Measurements from ENCODE around the gene TIPRL.
"Not testable (repeated sequence)": the region's sequence is repeated elsewhere in the genome, so short reads cannot be mapped to it uniquely, and the experiment has no call there.

TIPRL gene

GRCh38 chr1:168159251-168159650, 19.5 kb upstream of the TIPRL start:
- DNase-seq (ENCODE audit: low read depth), result no peak

GRCh38 chr1:168159979-168160378, 18.8 kb upstream of the TIPRL start:
- no peak for DNase-seq (ENCODE audit: low read depth)

- no peak for DNase-seq (ENCODE audit: low read depth)
Measured at GRCh38 chr1:168161459-168161858, 17.3 kb upstream of the TIPRL start.

GRCh38 chr1:168163670-168164069, 15.1 kb upstream of the TIPRL start:
- no peak for DNase-seq (ENCODE audit: low read depth)

- no peak for DNase-seq (ENCODE audit: low read depth)
Measured at GRCh38 chr1:168164771-168165170, 14.0 kb upstream of the TIPRL start.

GRCh38 chr1:168167806-168168205, 11.0 kb upstream of the TIPRL start:
- no peak for DNase-seq (ENCODE audit: low read depth)

- DNase-seq (ENCODE audit: low read depth), result no peak
Measured at GRCh38 chr1:168170564-168171508, 7.9 kb upstream of the TIPRL start.

- no peak for DNase-seq (ENCODE audit: low read depth)
Measured at GRCh38 chr1:168172250-168172915, 6.4 kb upstream of the TIPRL start.

GRCh38 chr1:168178227-168178637, 530 bp upstream of the TIPRL start:
- DNase-seq (ENCODE audit: low read depth), result no peak

- DNase-seq (ENCODE audit: low read depth), result no peak
Measured at GRCh38 chr1:168179438-168180147, 831 bp downstream of the TIPRL start.

- no peak for DNase-seq (ENCODE audit: low read depth)
Measured at GRCh38 chr1:168180148-168180524, 1.4 kb downstream of the TIPRL start.

- not testable (repeated sequence) for DNase-seq (ENCODE audit: low read depth)
Measured at GRCh38 chr1:168181063-168181720, 2.4 kb downstream of the TIPRL start.

GRCh38 chr1:168187177-168187576, 8.4 kb downstream of the TIPRL start:
- no peak for DNase-seq (ENCODE audit: low read depth)

GRCh38 chr1:168190403-168190802, 11.6 kb downstream of the TIPRL start:
- no peak for DNase-seq (ENCODE audit: low read depth)

- no peak for DNase-seq (ENCODE audit: low read depth)
Measured at GRCh38 chr1:168195199-168196135, 16.7 kb downstream of the TIPRL start.

GRCh38 chr1:168199056-168199455, 20.3 kb downstream of the TIPRL start:
- DNase-seq (ENCODE audit: low read depth), result no peak

- no peak for DNase-seq (ENCODE audit: low read depth)
Measured at GRCh38 chr1:168202941-168203654, 24.3 kb downstream of the TIPRL start.

- no peak for DNase-seq (ENCODE audit: low read depth)
Measured at GRCh38 chr1:168206111-168206510, 27.3 kb downstream of the TIPRL start.

GRCh38 chr1:168207673-168208072, 28.9 kb downstream of the TIPRL start:
- not testable (repeated sequence) for DNase-seq (ENCODE audit: low read depth)

GRCh38 chr1:168210312-168210711, 31.6 kb downstream of the TIPRL start:
- no peak for DNase-seq (ENCODE audit: low read depth)
